Common myeloid progenitor, CD34-positive (primary cell): Measurements from ENCODE around the gene NME4.

Experiments
- CTCF ChIA-PET: fragments of 350-600 bp; sonication (Branson Sonifier 250); formaldehyde crosslinking; loops from one replicate; lab custom pipeline; 2021; ENCODE audit warnings: antibody characterized with exemption; lab: Charles Lee
- POLR2A ChIA-PET: fragments of 350-600 bp; sonication (Branson Sonifier 250); formaldehyde crosslinking; loops from one replicate; lab custom pipeline; 2021; ENCODE audit warnings: antibody characterized with exemption; lab: Charles Lee
- DNase-seq, 3 donors: peaks; one replicate each; pipeline versions ENCODE4 v3.0.0 to v3.0.0-alpha.2; 2013
- H3K27ac ChIP-seq, 2 experiments: 1 replicate in 1 of 2; 2 replicates in 1 of 2; pipeline ENCODE4 v1.7.0; 2013; ENCODE audit warnings: inconsistent platforms in 2 of 2, low read length in 2 of 2, mild to moderate bottlenecking in 2 of 2, low read depth in 1 of 2, moderate library complexity in 1 of 2; ENCODE audit not compliant: severe bottlenecking in 2 of 2, insufficient read depth in 1 of 2, poor library complexity in 1 of 2
- H3K27me3 ChIP-seq, 5 experiments: replicated peaks in 2 of 5; 1 replicate in 3 of 5; 2 replicates in 2 of 5; pipeline versions ENCODE4 v1.6.1 to v1.7.0; 2013; ENCODE audit warnings: low read length in 4 of 5, mild to moderate bottlenecking in 2 of 5, moderate library complexity in 2 of 5, inconsistent platforms in 1 of 5; ENCODE audit not compliant: insufficient read depth in 5 of 5, control insufficient read depth in 4 of 5
- H3K36me3 ChIP-seq, 4 experiments: 1 replicate in 2 of 4; 2 replicates in 2 of 4; pipeline versions ENCODE4 v1.6.1 to v1.7.0; 2013; ENCODE audit warnings: low read length in 3 of 4, control low read depth in 1 of 4, mild to moderate bottlenecking in 1 of 4; ENCODE audit not compliant: control insufficient read depth in 4 of 4, insufficient read depth in 4 of 4
- H3K4me1 ChIP-seq, 4 experiments: 1 replicate in 3 of 4; 2 replicates in 1 of 4; pipeline versions ENCODE4 v1.6.1 to v1.7.1; 2013; ENCODE audit warnings: low read length in 3 of 4, mild to moderate bottlenecking in 3 of 4, control low read depth in 1 of 4, inconsistent platforms in 1 of 4, moderate library complexity in 1 of 4; ENCODE audit not compliant: control insufficient read depth in 4 of 4, insufficient read depth in 4 of 4; ENCODE audit errors: control extremely low read depth in 1 of 4
- H3K4me3 ChIP-seq, 7 experiments: 1 replicate in 4 of 7; 2 replicates in 3 of 7; pipeline versions ENCODE4 v1.5.1 to v1.7.0; 2013; ENCODE audit warnings: mild to moderate bottlenecking in 7 of 7, low read length in 6 of 7, moderate library complexity in 6 of 7, inconsistent platforms in 2 of 7, low read depth in 2 of 7, control low read depth in 1 of 7; ENCODE audit not compliant: insufficient read depth in 4 of 7, control insufficient read depth in 1 of 7; ENCODE audit errors: extremely low read depth in 1 of 7
- H3K9me3 ChIP-seq, 5 experiments: 1 replicate in 4 of 5; 2 replicates in 1 of 5; pipeline versions ENCODE4 v1.6.1 to v1.7.1; 2013; ENCODE audit warnings: low read length in 4 of 5, mild to moderate bottlenecking in 2 of 5, inconsistent platforms in 1 of 5, low read depth in 1 of 5, moderate library complexity in 1 of 5; ENCODE audit not compliant: control insufficient read depth in 4 of 5, insufficient read depth in 2 of 5; ENCODE audit errors: control extremely low read depth in 1 of 5
- WGBS: methylation state at CpG from one replicate; pipeline ENCODE4 v1.1.5; 2013; ENCODE audit not compliant: insufficient coverage; 5-methylcytosine and 5-hydroxymethylcytosine counted together

NME4 gene

GRCh38 chr16:425082-425718 lies 28.2 kb downstream of the NME4 start, which contains the start of gene RAB11FIP3:
TSS of gene RAB11FIP3 (plus strand) at chr16:425649. CDS start at chr16:426007, 358 bp downstream.
- ChIA-PET POLR2A (interaction anchor here (1.1 kb wide), 1 partner anchor 25 kb away, joined by 4 read pairs; no protein-coding TSS in a partner anchor), CTCF (interaction anchor here (0.7 to 1.6 kb wide), 4 partner anchors 16 to 72 kb away, joined by 3 to 5 read pairs (median 4); no protein-coding TSS in a partner anchor)
- Histone ChIP-seq H3K4me3 (peak within 1 kb of the TSS; percentile 44 to 81 (median 72)), H3K27ac (peak within 1 kb of the TSS in 1 of 2 experiments; percentile 66), H3K9me3 (no peaks in the 10 kb centered on the region), H3K4me1 (peaks cover 0 to 27% (median 23%) of the 10 kb centered on the region in 4 experiments), H3K27me3 (peaks cover 0 to 14% (median 10%) of the 10 kb centered on the region in 5 experiments), H3K36me3 (peaks cover 0 to 4% (median 0%) of the 10 kb centered on the region in 4 experiments)
- WGBS, result under 1% methylated on average over 66 of the region's 77 CpGs
- peak; percentile 83 to 91 (median 83) for DNase-seq

GRCh38 chr16:425740-426114 lies 28.7 kb downstream of the NME4 start:
- Histone ChIP-seq H3K9me3 (no peaks in the 10 kb centered on the region), H3K36me3 (peaks cover 0 to 4% (median 0%) of the 10 kb centered on the region in 4 experiments), H3K27me3 (peaks cover 0 to 14% (median 10%) of the 10 kb centered on the region in 5 experiments), H3K4me3 (peak overlapping the region; percentile 43 to 81 (median 72)), H3K4me1 (peaks cover 0 to 27% (median 23%) of the 10 kb centered on the region in 4 experiments), H3K27ac (peak overlapping the region in 1 of 2 experiments; percentile 66)
- 0% methylated on average over 28 of the region's 63 CpGs for WGBS
- CTCF ChIA-PET, result interaction anchor here (0.7 to 1.6 kb wide), 4 partner anchors 17 to 72 kb away, joined by 3 to 5 read pairs (median 4); no protein-coding TSS in a partner anchor
- POLR2A ChIA-PET, result interaction anchor here (1.1 kb wide), 1 partner anchor 25 kb away, joined by 4 read pairs; no protein-coding TSS in a partner anchor
- no peak for DNase-seq

- DNase-seq, result peak in 1 of 3 donors; percentile 24
- peak overlapping the region; percentile 43 to 81 (median 72) for H3K4me3 ChIP-seq
Measured at GRCh38 chr16:426115-426905, 29.3 kb downstream of the NME4 start.

GRCh38 chr16:426906-427249 lies 29.9 kb downstream of the NME4 start:
- Histone ChIP-seq H3K36me3 (peaks cover 0 to 4% (median 0%) of the 10 kb centered on the region in 4 experiments), H3K27me3 (peaks cover 0 to 14% (median 10%) of the 10 kb centered on the region in 5 experiments), H3K27ac (no peak overlapping the region), H3K4me1 (peaks cover 0 to 27% (median 23%) of the 10 kb centered on the region in 4 experiments), H3K4me3 (peak overlapping the region; percentile 43 to 81 (median 72)), H3K9me3 (no peaks in the 10 kb centered on the region)
- WGBS, result 19% methylated on average over 8 of the region's 13 CpGs
- POLR2A ChIA-PET, result no interaction called here
- CTCF ChIA-PET, result interaction anchor here (0.6 kb wide), 1 partner anchor 61 kb away, joined by 3 read pairs; no protein-coding TSS in a partner anchor
- peak in 2 of 3 donors; percentile 24 to 38 for DNase-seq

More at GRCh38 chr16:426115-426905, 29.3 kb downstream of the NME4 start:
- ChIA-PET POLR2A (no interaction called here), CTCF (interaction anchor here (0.6 to 1.6 kb wide), 4 partner anchors 18 to 71 kb away, joined by 3 to 5 read pairs (median 3); no protein-coding TSS in a partner anchor)
- peaks cover 0 to 4% (median 0%) of the 10 kb centered on the region in 4 experiments for H3K36me3 ChIP-seq
- H3K4me1 ChIP-seq, result peaks cover 0 to 27% (median 23%) of the 10 kb centered on the region in 4 experiments
- under 1% methylated on average over 85 of the region's 97 CpGs for WGBS
- peaks cover 0 to 14% (median 10%) of the 10 kb centered on the region in 5 experiments for H3K27me3 ChIP-seq
- H3K9me3 ChIP-seq, result no peaks in the 10 kb centered on the region
- H3K27ac ChIP-seq, result no peak overlapping the region

GRCh38 chr16:427250-427649 lies 30.3 kb downstream of the NME4 start:
- Histone ChIP-seq H3K36me3 (peaks cover 0 to 4% (median 0%) of the 10 kb centered on the region in 4 experiments), H3K27ac (no peak overlapping the region), H3K27me3 (peaks cover 0 to 14% (median 10%) of the 10 kb centered on the region in 5 experiments), H3K9me3 (no peaks in the 10 kb centered on the region), H3K4me1 (peaks cover 0 to 27% (median 23%) of the 10 kb centered on the region in 4 experiments), H3K4me3 (peak overlapping the region in 5 of 7 experiments; percentile 57 to 81 (median 76))
- POLR2A ChIA-PET, result no interaction called here
- 69% methylated on average over 8 of the region's 10 CpGs for WGBS
- DNase-seq, result peak in 2 of 3 donors; percentile 14 to 26
- CTCF ChIA-PET, result interaction anchor here (0.6 kb wide), 1 partner anchor 61 kb away, joined by 3 read pairs; no protein-coding TSS in a partner anchor

- Histone ChIP-seq H3K9me3 (no peaks in the 10 kb centered on the region), H3K36me3 (peaks cover 0 to 4% (median 0%) of the 10 kb centered on the region in 4 experiments), H3K27ac (no peak overlapping the region), H3K27me3 (peaks cover 0 to 5% (median 2%) of the 10 kb centered on the region in 5 experiments), H3K4me1 (peaks cover 0 to 16% (median 13%) of the 10 kb centered on the region in 4 experiments), H3K4me3 (no peak overlapping the region)
- CTCF ChIA-PET, result interaction anchor here (0.6 to 0.7 kb wide), 2 partner anchors 46 to 248 kb away, joined by 4 read pairs; no protein-coding TSS in a partner anchor
- WGBS, result 100% methylated on average over 1 of the region's 7 CpGs
- no peak for DNase-seq
- POLR2A ChIA-PET, result no interaction called here
Measured at GRCh38 chr16:430904-431303, 33.9 kb downstream of the NME4 start.
